ENCODE data around the gene LRBA. TPM values are rescaled to one million over a fixed set of nuclear protein-coding genes. Genes with fewer than 3 reads are reported as not detected.
A peak's percentile ranks its signal among the peaks of the same experiment; 100 is the strongest.

Gene LRBA
- total and polyA plus RNA-seq, 9 of the 15 experiments (the other 6 are each of a cell fraction or from before 2014, with no cell fraction given) = 24.2 to 88.7 (median 59.7) TPM

DNA sequence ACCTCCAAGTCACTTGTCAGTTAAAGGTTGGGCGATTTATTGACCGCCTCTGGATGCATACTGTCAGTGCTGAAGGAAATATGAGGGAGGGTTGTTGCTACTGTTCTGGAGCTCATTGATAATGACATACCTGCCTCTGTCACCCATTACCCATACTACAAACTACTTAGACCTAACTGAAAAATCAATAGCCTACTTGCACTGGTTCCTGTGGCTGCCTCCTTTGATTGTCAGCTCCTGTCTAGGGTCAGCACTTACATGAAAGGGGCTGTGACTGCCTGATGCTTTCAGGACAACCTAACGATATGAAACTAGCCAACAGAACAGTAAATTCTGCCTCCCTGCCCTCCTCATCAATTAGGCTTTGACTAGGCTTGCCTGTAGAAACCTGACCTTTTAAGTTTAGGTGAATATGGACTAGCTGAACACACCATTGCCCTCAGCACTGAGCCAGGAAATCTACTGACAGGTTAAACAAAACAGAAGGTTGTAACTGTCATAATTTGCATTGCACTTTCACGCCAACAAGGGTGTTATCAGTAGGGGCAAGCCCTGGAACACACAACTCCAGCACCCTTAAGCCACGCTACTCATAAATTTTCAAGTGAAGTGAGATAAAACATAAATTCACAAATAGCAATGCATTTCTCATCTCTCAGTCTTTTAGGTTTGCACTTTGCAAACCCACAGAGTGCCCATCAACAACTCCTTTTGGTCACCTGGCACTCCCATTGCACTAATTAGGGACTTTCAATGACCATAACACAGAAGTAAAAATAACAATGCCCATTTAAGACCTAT is 442.2 kb downstream of the LRBA start (continued):
- TF ChIP-seq, protein P1, sequence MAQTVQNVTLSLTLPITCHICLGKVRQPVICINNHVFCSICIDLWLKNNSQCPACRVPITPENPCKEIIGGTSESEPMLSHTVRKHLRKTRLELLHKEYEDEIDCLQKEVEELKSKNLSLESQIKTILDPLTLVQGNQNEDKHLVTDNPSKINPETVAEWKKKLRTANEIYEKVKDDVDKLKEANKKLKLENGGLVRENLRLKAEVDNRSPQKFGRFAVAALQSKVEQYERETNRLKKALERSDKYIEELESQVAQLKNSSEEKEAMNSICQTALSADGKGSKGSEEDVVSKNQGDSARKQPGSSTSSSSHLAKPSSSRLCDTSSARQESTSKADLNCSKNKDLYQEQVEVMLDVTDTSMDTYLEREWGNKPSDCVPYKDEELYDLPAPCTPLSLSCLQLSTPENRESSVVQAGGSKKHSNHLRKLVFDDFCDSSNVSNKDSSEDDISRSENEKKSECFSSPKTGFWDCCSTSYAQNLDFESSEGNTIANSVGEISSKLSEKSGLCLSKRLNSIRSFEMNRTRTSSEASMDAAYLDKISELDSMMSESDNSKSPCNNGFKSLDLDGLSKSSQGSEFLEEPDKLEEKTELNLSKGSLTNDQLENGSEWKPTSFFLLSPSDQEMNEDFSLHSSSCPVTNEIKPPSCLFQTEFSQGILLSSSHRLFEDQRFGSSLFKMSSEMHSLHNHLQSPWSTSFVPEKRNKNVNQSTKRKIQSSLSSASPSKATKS (CRISPR knock-in tag; IDR thresholded peaks at IDR 0.05) = no peak
- TF ChIP-seq CXXC5 (CRISPR knock-in tag; IDR thresholded peaks at IDR 0.05) (peak; percentile 80), ELF4 (CRISPR knock-in tag; IDR thresholded peaks at IDR 0.05) (no peak), NRF1 (conservative IDR thresholded peaks at IDR 0.05 in 1 of 2, IDR thresholded peaks at IDR 0.05 in 1 of 2) (no peak), DMBX1 (CRISPR knock-in tag; IDR thresholded peaks at IDR 0.05; ENCODE audit: borderline replicate concordance) (peak; percentile 25; the same call in 1 of the 2 replicates), KLF1 (tag; IDR thresholded peaks at IDR 0.05) (no peak), ETV1 (tag; conservative IDR thresholded peaks at IDR 0.05; ENCODE audit: low read depth) (no peak), BRD9 (IDR thresholded peaks at IDR 0.05; ENCODE audit: low read depth, partially characterized antibody) (no peak), KDM1A (IDR thresholded peaks at IDR 0.05) (peak; percentile 60 to 63; a peak in 3 of 4 replicates), IFI16 (CRISPR knock-in tag; IDR thresholded peaks at IDR 0.05) (no peak), CREM (IDR thresholded peaks at IDR 0.05; ENCODE audit: low read depth) (peak; percentile 59), SMAD4 (CRISPR knock-in tag; conservative IDR thresholded peaks at IDR 0.05) (peak; percentile 27; the same call in 1 of the 2 replicates), RBM14 (IDR thresholded peaks at IDR 0.05; ENCODE audit: borderline replicate concordance, insufficient read depth, low read depth, low read length) (no peak), ZNF780A (CRISPR knock-in tag; IDR thresholded peaks at IDR 0.05) (no peak), ZNF384 (IDR thresholded peaks at IDR 0.05; ENCODE audit: low read depth, low read length) (no peak), SMAD1 (IDR thresholded peaks at IDR 0.05; ENCODE audit: low read depth, low read length, partially characterized antibody) (no peak), ZNF316 (IDR thresholded peaks at IDR 0.05) (no peak), FOXJ3 (CRISPR knock-in tag; IDR thresholded peaks at IDR 0.05) (no peak), ZNF584 (CRISPR knock-in tag; IDR thresholded peaks at IDR 0.05; ENCODE audit: low read depth) (no peak), TGIF2 (CRISPR knock-in tag; IDR thresholded peaks at IDR 0.05) (no peak), JUND (IDR thresholded peaks at IDR 0.05; ENCODE audit: borderline replicate concordance, low read depth, low read length) (peak; percentile 1; the same call in 1 of the 2 replicates), JUND (tag; IDR thresholded peaks at IDR 0.05; ENCODE audit: borderline replicate concordance, low read depth, low read length) (0 out of 3 replicates have a peak, but pooled peaks have one; percentile 32), HDAC1 (IDR thresholded peaks at IDR 0.05) (peak in 1 of 2 experiments; percentile 52; a peak in 1 of 4 replicates), TCF7L2 (IDR thresholded peaks at IDR 0.05; ENCODE audit: low read depth, low read length) (no peak), ELF2 (CRISPR knock-in tag; IDR thresholded peaks at IDR 0.05) (no peak)
- TF ChIP-seq, protein P2, sequence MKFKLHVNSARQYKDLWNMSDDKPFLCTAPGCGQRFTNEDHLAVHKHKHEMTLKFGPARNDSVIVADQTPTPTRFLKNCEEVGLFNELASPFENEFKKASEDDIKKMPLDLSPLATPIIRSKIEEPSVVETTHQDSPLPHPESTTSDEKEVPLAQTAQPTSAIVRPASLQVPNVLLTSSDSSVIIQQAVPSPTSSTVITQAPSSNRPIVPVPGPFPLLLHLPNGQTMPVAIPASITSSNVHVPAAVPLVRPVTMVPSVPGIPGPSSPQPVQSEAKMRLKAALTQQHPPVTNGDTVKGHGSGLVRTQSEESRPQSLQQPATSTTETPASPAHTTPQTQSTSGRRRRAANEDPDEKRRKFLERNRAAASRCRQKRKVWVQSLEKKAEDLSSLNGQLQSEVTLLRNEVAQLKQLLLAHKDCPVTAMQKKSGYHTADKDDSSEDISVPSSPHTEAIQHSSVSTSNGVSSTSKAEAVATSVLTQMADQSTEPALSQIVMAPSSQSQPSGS (CRISPR knock-in tag; IDR thresholded peaks at IDR 0.05) = no peak

All from K562 (cell line).